OCI-LY7 (cell line): ENCODE data around the gene MMADHC.

Experiments used
- CTCF ChIP-seq: fragments of 200-600 bp; sonication (generic); conservative IDR thresholded peaks from 2 replicates; pipeline ENCODE4 v1.5.1; 2014; ENCODE audit warnings: mild to moderate bottlenecking, antibody characterized with exemption, low read length, moderate library complexity, mixed read lengths
- EZH2phosphoT487 ChIP-seq: fragments of 200-600 bp; sonication (generic); IDR thresholded peaks from 2 replicates; pipeline ENCODE4 v1.6.1; 2018; ENCODE audit warnings: low read depth, borderline replicate concordance, mild to moderate bottlenecking, mixed run types, antibody characterized with exemption, low read length, moderate library complexity, mixed read lengths

- TF ChIP-seq CTCF (no peak), EZH2phosphoT487 (no peak)
These were observed 15.7 kb upstream of the MMADHC start for GRCh38 chr2:149603248-149603647.
